AG04450 (cell line): ENCODE data around the gene FBXL7. TPM values are rescaled to one million over a fixed set of nuclear protein-coding genes. Genes with fewer than 3 reads are reported as not detected.

Experiments
- CTCF ChIA-PET: fragments of 300-600, 350-600 bp; formaldehyde crosslinking; extraction: SDS; loops from one replicate; lab custom pipeline; 2022; ENCODE audit warnings: antibody characterized with exemption, inconsistent platforms; lab: Charles Lee
- POLR2A ChIA-PET: fragments of 350-600 bp; formaldehyde crosslinking; extraction: SDS; loops from one replicate; lab custom pipeline; 2021; ENCODE audit warnings: antibody characterized with exemption, inconsistent platforms; lab: Yijun Ruan, JAX
- DNase-seq: peaks from one replicate; pipeline ENCODE4 v3.0.0-alpha.2; 2011; ENCODE audit warnings: low read depth, low spot score
- H3K27ac ChIP-seq: one replicate; pipeline ENCODE4 v1.5.1; 2012; ENCODE audit warnings: low read depth, low read length, control low read depth
- H3K27me3 ChIP-seq: one replicate; pipeline ENCODE4 v1.6.0; 2012; ENCODE audit warnings: low read length; ENCODE audit not compliant: control insufficient read depth, insufficient read depth
- H3K4me3 ChIP-seq: 2 replicates; pipeline ENCODE4 v1.5.1; 2011; ENCODE audit warnings: mild to moderate bottlenecking, low read depth, low read length, control low read depth
- H3K9me3 ChIP-seq: 2 replicates; pipeline ENCODE4 v1.5.1; 2012; ENCODE audit warnings: low read length; ENCODE audit not compliant: control insufficient read depth, insufficient read depth
- polyA plus RNA-seq: library from polyadenylated mRNA; depleted of rRNA; stranded (reverse); fragments of >200 nt; gene quantifications from 2 replicates; pipeline ENCODE4 v1.2.3, GENCODE V29; 2011
- TF ChIP-seq, protein P1 (sequence below): IDR thresholded peaks from 2 replicates; pipeline ENCODE4 v1.5.1; 2011; ENCODE audit warnings: low read depth, low read length, control low read depth, inconsistent platforms

The FBXL7 gene
- polyA plus RNA-seq, 1 experiment, result 10.4 TPM

DNA sequence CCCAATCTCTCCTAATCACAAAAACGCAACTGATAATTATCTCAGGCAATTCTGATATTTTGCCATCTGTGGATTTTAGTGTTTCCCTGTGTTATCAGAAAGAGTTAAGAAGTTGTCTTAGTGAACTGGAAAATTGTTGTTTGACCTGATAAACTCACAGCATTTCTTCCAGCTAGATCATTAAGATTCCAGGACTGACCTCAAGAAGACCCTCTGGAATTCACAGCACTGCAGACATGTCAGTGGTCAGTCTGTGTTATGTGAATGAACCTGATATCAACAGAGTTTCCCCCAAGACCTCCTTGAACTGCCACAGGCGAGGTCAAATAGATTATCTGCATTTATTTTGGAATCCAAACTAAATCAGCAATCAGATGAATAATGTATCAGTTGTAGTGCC, 174.7 kb downstream of the FBXL7 start:
- ChIA-PET CTCF (no interaction called here), POLR2A (no interaction called here)
- DNase-seq, result no peak

DNA sequence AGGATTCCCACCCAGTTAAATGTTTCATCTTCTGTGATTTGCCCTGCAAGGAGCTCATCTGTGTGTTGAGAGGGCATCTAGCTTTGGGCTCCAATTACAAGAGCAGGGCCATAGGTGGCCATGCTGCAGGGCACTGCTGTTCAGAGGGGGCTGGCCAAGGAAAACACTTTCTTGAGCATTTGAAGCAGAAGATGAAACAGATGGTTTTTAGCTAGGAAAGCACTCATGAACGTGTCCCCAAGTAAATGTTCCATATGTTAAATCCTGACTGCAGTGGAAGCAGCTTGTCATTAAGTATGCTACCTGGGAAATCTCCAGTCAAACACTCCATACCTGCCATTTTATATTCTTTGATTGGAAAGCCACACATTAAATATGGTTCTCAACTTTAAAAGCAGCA, 176.6 kb downstream of the FBXL7 start:
- TF ChIP-seq, protein P1, sequence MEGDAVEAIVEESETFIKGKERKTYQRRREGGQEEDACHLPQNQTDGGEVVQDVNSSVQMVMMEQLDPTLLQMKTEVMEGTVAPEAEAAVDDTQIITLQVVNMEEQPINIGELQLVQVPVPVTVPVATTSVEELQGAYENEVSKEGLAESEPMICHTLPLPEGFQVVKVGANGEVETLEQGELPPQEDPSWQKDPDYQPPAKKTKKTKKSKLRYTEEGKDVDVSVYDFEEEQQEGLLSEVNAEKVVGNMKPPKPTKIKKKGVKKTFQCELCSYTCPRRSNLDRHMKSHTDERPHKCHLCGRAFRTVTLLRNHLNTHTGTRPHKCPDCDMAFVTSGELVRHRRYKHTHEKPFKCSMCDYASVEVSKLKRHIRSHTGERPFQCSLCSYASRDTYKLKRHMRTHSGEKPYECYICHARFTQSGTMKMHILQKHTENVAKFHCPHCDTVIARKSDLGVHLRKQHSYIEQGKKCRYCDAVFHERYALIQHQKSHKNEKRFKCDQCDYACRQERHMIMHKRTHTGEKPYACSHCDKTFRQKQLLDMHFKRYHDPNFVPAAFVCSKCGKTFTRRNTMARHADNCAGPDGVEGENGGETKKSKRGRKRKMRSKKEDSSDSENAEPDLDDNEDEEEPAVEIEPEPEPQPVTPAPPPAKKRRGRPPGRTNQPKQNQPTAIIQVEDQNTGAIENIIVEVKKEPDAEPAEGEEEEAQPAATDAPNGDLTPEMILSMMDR, result no peak
- no peaks in the 10 kb centered on the region for H3K9me3 ChIP-seq
- ChIA-PET CTCF (no interaction called here), POLR2A (no interaction called here)
- no peaks in the 10 kb centered on the region for H3K27me3 ChIP-seq
- no peak overlapping the region for H3K4me3 ChIP-seq
- H3K27ac ChIP-seq, result no peak overlapping the region
- no peak for DNase-seq

More for the DNA sequence above, 174.7 kb downstream of the FBXL7 start:
- no peak overlapping the region for H3K4me3 ChIP-seq
- no peak overlapping the region for H3K27ac ChIP-seq
- H3K27me3 ChIP-seq, result no peaks in the 10 kb centered on the region
- TF ChIP-seq, protein P1, result no peak
- no peaks in the 10 kb centered on the region for H3K9me3 ChIP-seq

DNA sequence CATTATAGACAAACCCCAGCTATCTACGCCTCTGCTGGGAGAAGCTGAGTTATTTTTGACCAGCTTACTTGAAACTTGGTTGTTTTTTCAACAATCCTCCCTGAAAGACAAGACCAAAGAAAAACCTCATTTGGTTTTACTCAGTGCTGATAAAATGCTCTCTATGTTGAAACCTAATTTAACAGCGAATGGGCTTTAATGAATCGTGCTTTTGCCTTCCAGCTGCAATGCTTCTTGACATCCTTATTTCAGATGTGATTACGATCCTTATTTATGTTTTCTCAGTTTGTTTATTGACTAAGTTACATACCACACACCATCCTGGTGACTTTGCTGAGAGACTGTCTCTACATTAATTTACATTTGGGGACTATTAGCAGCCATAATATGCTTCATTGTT, 179.2 kb downstream of the FBXL7 start:
- H3K27ac ChIP-seq, result no peak overlapping the region
- TF ChIP-seq, protein P1, result no peak
- ChIA-PET CTCF (no interaction called here), POLR2A (interaction anchor here (0.6 kb wide), 1 partner anchor 832 kb away, joined by 7 read pairs; no protein-coding TSS in a partner anchor)
- no peak for DNase-seq
- H3K27me3 ChIP-seq, result no peaks in the 10 kb centered on the region
- no peak overlapping the region for H3K4me3 ChIP-seq
- no peaks in the 10 kb centered on the region for H3K9me3 ChIP-seq

DNA sequence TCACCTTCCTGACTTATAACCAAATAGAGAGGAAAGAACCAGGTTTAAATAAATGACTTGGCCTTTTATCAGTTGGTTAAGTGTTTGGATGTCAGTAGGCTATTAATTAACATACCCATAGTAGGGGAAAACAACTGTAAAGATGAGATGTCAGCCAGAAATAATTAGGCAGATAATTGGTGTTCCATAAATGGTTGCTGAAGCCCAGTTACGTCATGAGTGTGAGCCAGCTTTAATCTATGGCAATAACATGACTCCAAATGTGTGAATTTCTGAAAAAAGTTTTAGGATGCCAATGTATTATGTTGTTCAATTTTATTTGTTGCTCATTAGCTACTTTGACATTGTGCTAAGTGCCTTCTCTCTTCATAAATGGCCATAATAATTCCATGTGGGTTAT, 180.5 kb downstream of the FBXL7 start:
- DNase-seq, result no peak

DNA sequence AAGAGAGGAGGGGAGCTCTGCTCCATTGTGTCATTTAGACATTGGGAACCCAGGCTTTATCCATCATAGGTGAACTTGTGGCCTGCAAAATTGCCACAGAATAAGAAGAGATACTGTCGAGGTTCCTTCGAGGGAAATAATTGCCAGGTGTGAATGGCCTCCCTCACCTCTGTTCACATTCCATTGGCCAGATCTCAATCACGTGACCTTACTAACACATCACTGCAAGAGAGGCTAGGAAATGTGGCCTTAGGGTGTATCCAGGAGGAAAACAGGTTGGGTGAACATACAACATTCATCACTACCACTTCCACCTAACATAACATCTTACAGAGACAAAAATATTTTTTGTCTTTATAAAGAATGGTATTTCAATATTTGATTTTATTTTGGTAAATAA, 182.1 kb downstream of the FBXL7 start:
- ChIA-PET CTCF (interaction anchor here (1.0 to 1.5 kb wide), 3 partner anchors 16 to 185 kb away, joined by 3 to 4 read pairs (median 4); no protein-coding TSS in a partner anchor), POLR2A (no interaction called here)
- no peak for DNase-seq
- no peaks in the 10 kb centered on the region for H3K9me3 ChIP-seq
- no peak overlapping the region for H3K27ac ChIP-seq
- TF ChIP-seq, protein P1, result no peak
- H3K27me3 ChIP-seq, result no peaks in the 10 kb centered on the region
- no peak overlapping the region for H3K4me3 ChIP-seq

More for the DNA sequence above, 180.5 kb downstream of the FBXL7 start:
- TF ChIP-seq, protein P1, result no peak
- POLR2A ChIA-PET, result no interaction called here
- no peaks in the 10 kb centered on the region for H3K9me3 ChIP-seq
- H3K4me3 ChIP-seq, result no peak overlapping the region
- no peaks in the 10 kb centered on the region for H3K27me3 ChIP-seq
- H3K27ac ChIP-seq, result no peak overlapping the region
- CTCF ChIA-PET, result no interaction called here
